K562 (cell line): Measurements from ENCODE around the gene SYT1. TPM values are rescaled to one million over a fixed set of nuclear protein-coding genes. Genes with fewer than 3 reads are reported as not detected.

Experiments
- ATAC-seq: fragments of 200-7000 bp; cut with Tn5 transposase; 3 replicates; pipeline ENCODE4 v1.9.1; 2020; ENCODE audit warnings: moderate library complexity
- BruUV-seq: library from RNA; stranded (reverse); fragments of 400-500 nt; replicated peaks from 2 replicates; lab custom pipeline; 2021; lab: Mats Ljungman, UMichigan
- CTCF ChIA-PET: fragments of 300-600 bp; formaldehyde crosslinking; extraction: SDS; loops from one replicate; lab custom pipeline; 2021; ENCODE audit warnings: low intra/inter-chr PET ratio; lab: Yijun Ruan, JAX
- POLR2A ChIA-PET: fragments of 300-600, 350-650 bp; sonication (Branson Sonifier 250); formaldehyde crosslinking; extraction: SDS; loops from one replicate; lab custom pipeline; 2021; ENCODE audit warnings: antibody characterized with exemption, inconsistent platforms; lab: Yijun Ruan, JAX
- DNase-seq, 4 experiments: peaks; one replicate each; pipeline versions ENCODE4 v3.0.0 to v3.0.0-alpha.2; 2011 to 2018; ENCODE audit warnings: low spot score in 3 of 4, mixed read lengths in 3 of 4; ENCODE audit errors: extremely low read depth in 1 of 4
- FAIRE-seq: peaks from 2 replicates; lab custom pipeline; 2011; peaks lifted over from hg19 to GRCh38; lab: Jason Lieb, UNC
- H2AFZ ChIP-seq: 2 replicates; pipeline ENCODE4 v1.6.0; 2011; ENCODE audit warnings: low read depth, low read length, control low read depth, inconsistent platforms
- H3K27ac ChIP-seq: fragments of 200-600 bp; 3 replicates; pipeline ENCODE4 v1.8.0; 2011; ENCODE audit warnings: low read depth, mild to moderate bottlenecking, control low read depth, inconsistent platforms, low read length, moderate library complexity, mixed read lengths; ENCODE audit errors: extremely low read depth
- H3K27me3 ChIP-seq, 2 experiments: fragments of 300-600 bp in 1 of 2; 2 replicates in 1 of 2; 3 replicates in 1 of 2; pipeline versions ENCODE4 v1.6.0 to v1.8.0; 2011; ENCODE audit warnings: inconsistent platforms in 2 of 2, low read length in 2 of 2, mild to moderate bottlenecking in 1 of 2, mixed read lengths in 1 of 2, moderate library complexity in 1 of 2; ENCODE audit not compliant: control insufficient read depth in 2 of 2, insufficient read depth in 2 of 2
- H3K36me3 ChIP-seq: fragments of 300-600 bp; 3 replicates; pipeline ENCODE4 v1.8.0; 2011; ENCODE audit warnings: mild to moderate bottlenecking, low read length, inconsistent platforms; ENCODE audit not compliant: control insufficient read depth, insufficient read depth
- H3K4me1 ChIP-seq, 2 experiments: fragments of 200-600 bp in 1 of 2; replicated peaks in 1 of 2; 2 replicates in 1 of 2; 3 replicates in 1 of 2; pipeline versions ENCODE4 v1.5.1 to v1.8.0; 2011; ENCODE audit warnings: inconsistent platforms in 2 of 2, low read length in 2 of 2, mild to moderate bottlenecking in 1 of 2, mixed read lengths in 1 of 2, moderate library complexity in 1 of 2; ENCODE audit not compliant: control insufficient read depth in 2 of 2, insufficient read depth in 2 of 2
- H3K4me2 ChIP-seq: 2 replicates; pipeline ENCODE4 v1.6.1; 2011; ENCODE audit warnings: low read length, control low read depth, inconsistent platforms, mixed read lengths; ENCODE audit not compliant: insufficient read depth
- H3K4me3 ChIP-seq: fragments of 200-600 bp; sonication (generic), shearing (Covaris generic); 2 replicates; pipeline ENCODE4 v1.5.1; 2016; ENCODE audit warnings: control low read depth, inconsistent platforms
- H3K79me2 ChIP-seq: fragments of 200-600 bp; 3 replicates; pipeline ENCODE4 v1.8.0; 2011; ENCODE audit warnings: low read length, inconsistent platforms; ENCODE audit not compliant: control insufficient read depth, insufficient read depth
- H3K9ac ChIP-seq, 2 experiments: 2 replicates each; pipeline versions ENCODE4 v1.6.0 to v1.6.1; 2011; ENCODE audit warnings: low read depth in 2 of 2, low read length in 2 of 2, control low read depth in 1 of 2, inconsistent platforms in 1 of 2, mild to moderate bottlenecking in 1 of 2, mixed read lengths in 1 of 2; ENCODE audit not compliant: insufficient read depth in 1 of 2
- H3K9me1 ChIP-seq: one replicate; pipeline ENCODE4 v1.6.0; 2011; ENCODE audit warnings: inconsistent platforms, mild to moderate bottlenecking, low read length, moderate library complexity; ENCODE audit not compliant: control insufficient read depth, insufficient read depth
- H3K9me3 ChIP-seq: replicated peaks from 2 replicates; pipeline ENCODE4 v1.5.1; 2011; ENCODE audit warnings: low read depth, low read length, inconsistent platforms; ENCODE audit not compliant: control insufficient read depth, insufficient read depth
- H4K20me1 ChIP-seq: replicated peaks from 2 replicates; pipeline ENCODE4 v1.6.1; 2011; ENCODE audit warnings: low read length, inconsistent platforms, mixed read lengths; ENCODE audit not compliant: control insufficient read depth, insufficient read depth
- E2F4 ChIP-seq: sonication (generic); formaldehyde crosslinking; IDR thresholded peaks from 2 replicates; pipeline ENCODE4 v1.8.0; 2022; ENCODE audit warnings: mild to moderate bottlenecking, low read depth, missing genetic modification reagents
- ESRRA ChIP-seq: fragments of 450-650 bp; IDR thresholded peaks from 2 replicates; pipeline ENCODE4 v1.6.1; 2014; ENCODE audit warnings: low read depth, mild to moderate bottlenecking, moderate library complexity, borderline replicate concordance
- FOXJ2 ChIP-seq: fragments of 200-800 bp; sonication (Bioruptor generic); IDR thresholded peaks from 2 replicates; pipeline ENCODE4 v1.6.1; 2016; ENCODE audit warnings: missing genetic modification characterization, missing compliant biosample characterization
- NCOA2 ChIP-seq, 2 experiments: fragments of 450-650 bp; IDR thresholded peaks; 2 replicates each; pipeline ENCODE4 v1.6.1; 2018; ENCODE audit warnings: mild to moderate bottlenecking in 2 of 2, moderate library complexity in 1 of 2; ENCODE audit not compliant: partially characterized antibody in 2 of 2
- RFX1 ChIP-seq: fragments of 450-650 bp; IDR thresholded peaks from 2 replicates; pipeline ENCODE4 v1.6.1; 2016; ENCODE audit warnings: mild to moderate bottlenecking, moderate library complexity
- SMARCE1 ChIP-seq: fragments of 450-650 bp; IDR thresholded peaks from 2 replicates; pipeline ENCODE4 v1.7.1; 2016; ENCODE audit warnings: mild to moderate bottlenecking
- SPI1 ChIP-seq: IDR thresholded peaks from 2 replicates; pipeline ENCODE4 v1.6.1; 2011; ENCODE audit warnings: low read depth, low read length, control low read depth, borderline replicate concordance
- ZBTB9 ChIP-seq: fragments of 450-650 bp; formaldehyde crosslinking; IDR thresholded peaks from 2 replicates; pipeline ENCODE4 v1.4.0; 2020; ENCODE audit warnings: mild to moderate bottlenecking, moderate library complexity
- WGBS: fragments of 100-300 bp; shearing (Covaris generic); methylation state at CpG from one replicate; pipeline ENCODE4 v1.1.6; 2016; ENCODE audit warnings: low coverage, mixed read lengths; ENCODE audit not compliant: insufficient coverage; ENCODE audit errors: missing lambda C conversion rate; 5-methylcytosine and 5-hydroxymethylcytosine counted together
- in situ Hi-C: fragments of 300-500 bp; cut with MboI; formaldehyde crosslinking; loops from 4 replicates; pipeline ENCODE4 v1.15.0; 2018; ENCODE audit warnings: inconsistent platforms, mixed read lengths
- intact Hi-C: fragments of 100-400 bp; cut with micrococcal nuclease; formaldehyde crosslinking; loops from 2 replicates; pipeline ENCODE4 v1.14.2; 2022
- polyA plus RNA-seq, 8 experiments: library from polyadenylated mRNA; depleted of rRNA in 4 of 8; stranded (reverse) in 5 of 8; unstranded in 3 of 8; fragments of >200 nt; fragmentation: Nextera tagmentation in 2 of 8; fragmentation: Illumina TruSeq in 1 of 8; extraction: Ambion mirVana in 2 of 8; extraction: Trizol in 1 of 8; gene quantifications; 2 replicates each; pipeline versions ENCODE4 v1.2.1 to v1.2.3, GENCODE V29; 2011 to 2014; ENCODE audit warnings: inconsistent platforms in 1 of 8, missing spikeins in 1 of 8
- total RNA-seq, 7 experiments: library from RNA; depleted of rRNA in 6 of 7; stranded (reverse); fragments of >200 nt in 6 of 7; fragmentation: Illumina TruSeq in 2 of 7; extraction: Trizol in 2 of 7; gene quantifications; 2 replicates each; pipeline versions ENCODE4 v1.2.1 to v1.2.3, GENCODE V29; 2011 to 2021; ENCODE audit warnings: low replicate concordance in 1 of 7
- TF ChIP-seq, protein P1 (sequence below): fragments of 200-800 bp; sonication (Bioruptor generic); IDR thresholded peaks from 2 replicates; pipeline ENCODE4 v1.6.1; 2017; ENCODE audit warnings: missing genetic modification characterization, missing compliant biosample characterization
- TF ChIP-seq, protein P2 (sequence below): sonication (generic); formaldehyde crosslinking; IDR thresholded peaks from 2 replicates; pipeline ENCODE4 v1.8.0; 2023; ENCODE audit warnings: mild to moderate bottlenecking, missing genetic modification reagents

SYT1 gene
- total and polyA plus RNA-seq, 9 of the 15 experiments (the other 6 are each of a cell fraction or from before 2014, with no cell fraction given), result 0.03 to 0.13 (median 0.07) TPM; not detected in 4

- in situ Hi-C loops, result no loop called here
- ATAC-seq, result no peak
- TF ChIP-seq SMARCE1, result no peak
- peak; percentile 90 for TF ChIP-seq FOXJ2 (tag)
- 0 out of 2 replicates have a peak, but pooled peaks have one; percentile 14 for TF ChIP-seq RFX1
- no peaks in the 10 kb centered on the region for H3K4me1 ChIP-seq
- no peak overlapping the region for H2AFZ ChIP-seq
- no peaks in the 10 kb centered on the region for H3K9me1 ChIP-seq
- no peaks in the 10 kb centered on the region for H3K36me3 ChIP-seq
- ChIA-PET POLR2A (no interaction called here), CTCF (no interaction called here)
- no peaks in the 10 kb centered on the region for H4K20me1 ChIP-seq
- no peaks in the 10 kb centered on the region for H3K27me3 ChIP-seq
- no peak for FAIRE-seq
- no peak overlapping the region for H3K4me2 ChIP-seq
- WGBS, result 7% methylated on average over 1 of the region's 1 CpG
- no TSS peak for BruUV-seq
- no peak overlapping the region for H3K4me3 ChIP-seq
- no peaks in the 10 kb centered on the region for H3K79me2 ChIP-seq
- DNase-seq, result no peak
- H3K27ac ChIP-seq, result no peak overlapping the region
- H3K9ac ChIP-seq, result no peak overlapping the region
- no peaks in the 10 kb centered on the region for H3K9me3 ChIP-seq
- intact Hi-C loops, result no loop called here
Observed at GRCh38 chr12:79360286-79360685, 495.7 kb downstream of the SYT1 start.

DNA sequence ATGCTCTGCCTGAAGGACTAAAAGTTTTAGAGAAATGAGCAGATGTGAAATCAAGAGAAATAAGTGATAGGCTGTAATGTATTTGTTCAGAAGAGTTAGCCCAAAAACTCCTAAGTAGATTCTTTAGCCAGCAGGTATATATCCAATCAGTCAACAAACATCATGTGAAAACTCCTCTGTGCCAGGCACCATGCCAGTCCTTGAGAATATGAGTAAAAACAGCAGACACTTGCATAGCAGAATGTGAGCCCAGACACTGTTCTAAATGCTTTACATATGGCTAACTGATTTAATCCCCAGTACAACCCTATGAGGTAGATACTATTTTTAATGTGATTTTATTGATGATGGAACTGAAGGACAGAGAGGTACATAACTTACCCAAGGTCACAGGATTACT is 496.4 kb downstream of the SYT1 start:
- no peaks in the 10 kb centered on the region for H3K4me1 ChIP-seq
- no peaks in the 10 kb centered on the region for H4K20me1 ChIP-seq
- ChIA-PET CTCF (interaction anchor here (0.6 kb wide), 1 partner anchor 1293 kb away, joined by 3 read pairs; no protein-coding TSS in a partner anchor), POLR2A (no interaction called here)
- H3K36me3 ChIP-seq, result no peaks in the 10 kb centered on the region
- in situ Hi-C loops, result no loop called here
- H3K79me2 ChIP-seq, result no peaks in the 10 kb centered on the region
- H3K27ac ChIP-seq, result no peak overlapping the region
- no peaks in the 10 kb centered on the region for H3K9me1 ChIP-seq
- no TSS peak for BruUV-seq
- DNase-seq, result no peak
- no peak overlapping the region for H3K9ac ChIP-seq
- no peak overlapping the region for H3K4me2 ChIP-seq
- H3K9me3 ChIP-seq, result no peaks in the 10 kb centered on the region
- no peak for FAIRE-seq
- no peak overlapping the region for H3K4me3 ChIP-seq
- ATAC-seq, result no peak
- H2AFZ ChIP-seq, result no peak overlapping the region
- TF ChIP-seq SPI1, result no peak
- TF ChIP-seq E2F4 (CRISPR knock-in tag), result no peak
- TF ChIP-seq ESRRA, result no peak
- TF ChIP-seq, protein P1, sequence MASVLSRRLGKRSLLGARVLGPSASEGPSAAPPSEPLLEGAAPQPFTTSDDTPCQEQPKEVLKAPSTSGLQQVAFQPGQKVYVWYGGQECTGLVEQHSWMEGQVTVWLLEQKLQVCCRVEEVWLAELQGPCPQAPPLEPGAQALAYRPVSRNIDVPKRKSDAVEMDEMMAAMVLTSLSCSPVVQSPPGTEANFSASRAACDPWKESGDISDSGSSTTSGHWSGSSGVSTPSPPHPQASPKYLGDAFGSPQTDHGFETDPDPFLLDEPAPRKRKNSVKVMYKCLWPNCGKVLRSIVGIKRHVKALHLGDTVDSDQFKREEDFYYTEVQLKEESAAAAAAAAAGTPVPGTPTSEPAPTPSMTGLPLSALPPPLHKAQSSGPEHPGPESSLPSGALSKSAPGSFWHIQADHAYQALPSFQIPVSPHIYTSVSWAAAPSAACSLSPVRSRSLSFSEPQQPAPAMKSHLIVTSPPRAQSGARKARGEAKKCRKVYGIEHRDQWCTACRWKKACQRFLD, result no peak
- TF ChIP-seq, protein P2, sequence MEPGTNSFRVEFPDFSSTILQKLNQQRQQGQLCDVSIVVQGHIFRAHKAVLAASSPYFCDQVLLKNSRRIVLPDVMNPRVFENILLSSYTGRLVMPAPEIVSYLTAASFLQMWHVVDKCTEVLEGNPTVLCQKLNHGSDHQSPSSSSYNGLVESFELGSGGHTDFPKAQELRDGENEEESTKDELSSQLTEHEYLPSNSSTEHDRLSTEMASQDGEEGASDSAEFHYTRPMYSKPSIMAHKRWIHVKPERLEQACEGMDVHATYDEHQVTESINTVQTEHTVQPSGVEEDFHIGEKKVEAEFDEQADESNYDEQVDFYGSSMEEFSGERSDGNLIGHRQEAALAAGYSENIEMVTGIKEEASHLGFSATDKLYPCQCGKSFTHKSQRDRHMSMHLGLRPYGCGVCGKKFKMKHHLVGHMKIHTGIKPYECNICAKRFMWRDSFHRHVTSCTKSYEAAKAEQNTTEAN, result no peak
- TF ChIP-seq ZBTB9, result no peak
- TF ChIP-seq NCOA2 (IDR thresholded peaks at IDR 0.05; ENCODE audit: partially characterized antibody in 2 of 2), result no peak
- TF ChIP-seq, all 486 proteins: peak for 0
- intact Hi-C loops, result no loop called here
- H3K27me3 ChIP-seq, result no peaks in the 10 kb centered on the region
